SK-N-SH (cell line): ENCODE results near the gene PEMT. TPM values are rescaled to one million over a fixed set of nuclear protein-coding genes. Genes with fewer than 3 reads are reported as not detected.

Experiments used
- CTCF ChIA-PET: fragments of 300-600, 350-600 bp; formaldehyde crosslinking; extraction: SDS; loops from one replicate; lab custom pipeline; 2021; lab: Yijun Ruan, JAX
- POLR2A ChIA-PET: fragments of 350-600 bp; sonication (Branson Sonifier 250); formaldehyde crosslinking; extraction: SDS; loops from one replicate; lab custom pipeline; 2020; ENCODE audit warnings: antibody characterized with exemption, inconsistent platforms; lab: Yijun Ruan, JAX
- DNase-seq: peaks from one replicate; pipeline ENCODE4 v3.0.0; 2012
- H2AFZ ChIP-seq: fragments of 200-600 bp; sonication (generic); 2 replicates; pipeline ENCODE4 v1.8.1; 2016; ENCODE audit warnings: antibody characterized with exemption, mild to moderate bottlenecking, low read depth
- H3F3A ChIP-seq: fragments of 200-600 bp; sonication (generic); replicated peaks from 2 replicates; pipeline ENCODE3; 2016; ENCODE audit warnings: antibody characterized with exemption, mild to moderate bottlenecking; ENCODE audit not compliant: insufficient read depth
- H3K27ac ChIP-seq, 2 experiments: fragments of 200-500 bp in 1 of 2; fragments of 200-600 bp in 1 of 2; sonication (Bioruptor generic) in 1 of 2; sonication (generic), shearing (Covaris generic) in 1 of 2; 2 replicates each; pipeline versions ENCODE4 v1.5.1 to v1.6.1; 2014 to 2016; ENCODE audit warnings: low read depth in 2 of 2, inconsistent platforms in 1 of 2, low read length in 1 of 2, mild to moderate bottlenecking in 1 of 2, mixed read lengths in 1 of 2
- H3K27me3 ChIP-seq: fragments of 200-600 bp; sonication (generic), shearing (Covaris generic); 2 replicates; pipeline ENCODE4 v1.6.1; 2016; ENCODE audit warnings: mixed run types; ENCODE audit not compliant: insufficient read depth
- H3K36me3 ChIP-seq, 2 experiments: fragments of 200-500 bp in 1 of 2; fragments of 200-600 bp in 1 of 2; sonication (Bioruptor generic) in 1 of 2; sonication (generic) in 1 of 2; replicated peaks in 1 of 2; 2 replicates each; pipeline versions ENCODE3 to v1.5.1; 2014 to 2016; ENCODE audit warnings: low read length in 1 of 2, mild to moderate bottlenecking in 1 of 2; ENCODE audit not compliant: insufficient read depth in 2 of 2, control insufficient read depth in 1 of 2
- H3K4me1 ChIP-seq, 2 experiments: fragments of 200-500 bp in 1 of 2; fragments of 200-600 bp in 1 of 2; sonication (Bioruptor generic) in 1 of 2; sonication (generic), shearing (Covaris generic) in 1 of 2; 2 replicates each; pipeline versions ENCODE4 v1.5.1 to v1.6.1; 2014 to 2016; ENCODE audit warnings: low read depth in 1 of 2, low read length in 1 of 2, mixed run types in 1 of 2; ENCODE audit not compliant: insufficient read depth in 2 of 2, control insufficient read depth in 1 of 2
- H3K4me2 ChIP-seq: fragments of 200-600 bp; sonication (generic), shearing (Covaris generic); 2 replicates; pipeline ENCODE4 v1.6.1; 2017; ENCODE audit warnings: mixed run types
- H3K4me3 ChIP-seq, 2 experiments: fragments of 200-500 bp in 1 of 2; fragments of 200-600 bp in 1 of 2; sonication (Bioruptor generic) in 1 of 2; sonication (generic), shearing (Covaris generic) in 1 of 2; 2 replicates each; pipeline versions ENCODE4 v1.5.1 to v1.8.1; 2014 to 2016; ENCODE audit warnings: low read depth in 2 of 2, inconsistent platforms in 1 of 2, low read length in 1 of 2, mild to moderate bottlenecking in 1 of 2, mixed read lengths in 1 of 2, moderate library complexity in 1 of 2
- H3K79me2 ChIP-seq: fragments of 200-600 bp; sonication (generic); 2 replicates; pipeline ENCODE4 v1.8.1; 2017; ENCODE audit warnings: mild to moderate bottlenecking; ENCODE audit not compliant: insufficient read depth
- H3K9ac ChIP-seq: fragments of 200-600 bp; sonication (generic); 2 replicates; pipeline ENCODE4 v1.6.1; 2017; ENCODE audit warnings: mixed run types
- H3K9me2 ChIP-seq: fragments of 200-600 bp; sonication (generic); 2 replicates; pipeline ENCODE4 v1.6.1; 2017; ENCODE audit warnings: mixed run types
- H3K9me3 ChIP-seq: fragments of 200-600 bp; sonication (generic); 2 replicates; pipeline ENCODE4 v1.6.1; 2017; ENCODE audit warnings: mixed run types, mild to moderate bottlenecking, moderate library complexity
- H4K20me1 ChIP-seq: fragments of 200-600 bp; sonication (generic); 2 replicates; pipeline ENCODE4 v1.6.1; 2017; ENCODE audit warnings: mild to moderate bottlenecking, mixed run types; ENCODE audit not compliant: insufficient read depth
- ELF1 ChIP-seq: IDR thresholded peaks from 2 replicates; pipeline ENCODE4 v1.4.0; 2012
- GABPA ChIP-seq: IDR thresholded peaks from 2 replicates; pipeline ENCODE4 v1.4.0; 2012; ENCODE audit warnings: low read depth, mild to moderate bottlenecking
- GATA2 ChIP-seq: sonication (generic); formaldehyde crosslinking; IDR thresholded peaks from 2 replicates; pipeline ENCODE4 v1.5.0; 2020; ENCODE audit warnings: mild to moderate bottlenecking, missing genetic modification reagents
- POLR2AphosphoS5 ChIP-seq: IDR thresholded peaks from 2 replicates; pipeline ENCODE4 v1.6.1; 2012; ENCODE audit warnings: low read depth, low read length
- RFX5 ChIP-seq: IDR thresholded peaks from 2 replicates; pipeline ENCODE4 v1.6.1; 2012; ENCODE audit warnings: mild to moderate bottlenecking, improper control_type of control experiment, low read length
- TAF1 ChIP-seq: IDR thresholded peaks from 2 replicates; pipeline ENCODE4 v1.6.1; 2012; ENCODE audit warnings: low read depth, mild to moderate bottlenecking, low read length, moderate library complexity, borderline replicate concordance
- TCF12 ChIP-seq: IDR thresholded peaks from 2 replicates; pipeline ENCODE4 v1.4.0; 2012
- TEAD4 ChIP-seq: IDR thresholded peaks from 2 replicates; pipeline ENCODE4 v1.4.0; 2012; ENCODE audit warnings: mild to moderate bottlenecking, borderline replicate concordance; ENCODE audit not compliant: insufficient read depth
- YY1 ChIP-seq: IDR thresholded peaks from 2 replicates; pipeline ENCODE4 v1.4.0; 2012; ENCODE audit warnings: low read depth, mild to moderate bottlenecking
- WGBS: methylation state at CpG from one replicate; pipeline ENCODE4 v1.1.6; 2017; ENCODE audit warnings: low lambda C conversion rate; 5-methylcytosine and 5-hydroxymethylcytosine counted together
- polyA plus RNA-seq, 3 experiments: library from polyadenylated mRNA; depleted of rRNA; stranded (reverse); fragments of >200 nt; gene quantifications; 2 replicates each; pipeline ENCODE4 v1.2.3, GENCODE V29; 2012
- TF ChIP-seq, protein P1 (sequence below): fragments of 150-350 bp; IDR thresholded peaks from 2 replicates; pipeline ENCODE4 v1.6.1; 2016; ENCODE audit warnings: mild to moderate bottlenecking, low read depth, low read length
- TF ChIP-seq, protein P2 (sequence below): IDR thresholded peaks from 2 replicates; pipeline ENCODE4 v1.6.1; 2012; ENCODE audit warnings: mild to moderate bottlenecking, low read depth, low read length, moderate library complexity
- TF ChIP-seq, protein P3 (sequence below): fragments of 200-600 bp; sonication (generic); IDR thresholded peaks from 2 replicates; pipeline ENCODE4 v1.6.1; 2017; ENCODE audit warnings: antibody characterized with exemption, mild to moderate bottlenecking, moderate library complexity

Gene PEMT
- polyA plus RNA-seq, 1 of the 3 experiments (the other 2 are of a cell fraction), result 52.8 TPM

DNA sequence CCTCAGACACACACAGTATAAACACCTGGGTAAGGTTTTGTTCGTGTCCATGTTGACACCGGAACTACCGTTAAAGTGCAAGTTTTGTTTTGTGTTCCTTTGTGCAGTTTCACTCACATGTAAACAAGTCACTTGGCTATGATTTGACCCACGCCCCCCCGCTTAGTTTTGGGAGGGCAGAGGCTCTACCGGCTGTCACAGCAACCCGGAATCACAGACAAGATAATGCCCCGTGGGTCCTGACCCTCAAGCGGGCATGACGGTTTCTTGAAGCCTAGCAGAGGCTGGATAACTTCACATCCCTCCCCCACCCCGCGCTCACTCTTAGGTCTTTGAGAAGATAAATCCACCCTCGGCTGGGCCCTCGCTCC lies 97.0 kb downstream of the PEMT start:
- no peak for DNase-seq
- no peaks in the 10 kb centered on the region for H3K9me2 ChIP-seq
- no peak overlapping the region for H3K4me2 ChIP-seq
- no peak overlapping the region for H3K27ac ChIP-seq
- peaks cover 3 to 27% of the 10 kb centered on the region in 2 experiments for H3K36me3 ChIP-seq
- no peak overlapping the region for H3K9ac ChIP-seq
- H3K27me3 ChIP-seq, result no peaks in the 10 kb centered on the region
- CTCF ChIA-PET, result interaction anchor here (3.6 to 6.7 kb wide), 2 partner anchors 73 to 140 kb away, joined by 63 to 185 read pairs; no protein-coding TSS in a partner anchor
- H3K4me1 ChIP-seq, result peaks cover 0 to 7% of the 10 kb centered on the region in 2 experiments; a peak in 1 of 4 replicates
- TF ChIP-seq, protein P1, sequence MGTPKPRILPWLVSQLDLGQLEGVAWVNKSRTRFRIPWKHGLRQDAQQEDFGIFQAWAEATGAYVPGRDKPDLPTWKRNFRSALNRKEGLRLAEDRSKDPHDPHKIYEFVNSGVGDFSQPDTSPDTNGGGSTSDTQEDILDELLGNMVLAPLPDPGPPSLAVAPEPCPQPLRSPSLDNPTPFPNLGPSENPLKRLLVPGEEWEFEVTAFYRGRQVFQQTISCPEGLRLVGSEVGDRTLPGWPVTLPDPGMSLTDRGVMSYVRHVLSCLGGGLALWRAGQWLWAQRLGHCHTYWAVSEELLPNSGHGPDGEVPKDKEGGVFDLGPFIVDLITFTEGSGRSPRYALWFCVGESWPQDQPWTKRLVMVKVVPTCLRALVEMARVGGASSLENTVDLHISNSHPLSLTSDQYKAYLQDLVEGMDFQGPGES, result no peak
- no peak for TF ChIP-seq ELF1
- no peaks in the 10 kb centered on the region for H4K20me1 ChIP-seq
- WGBS, result 90% methylated on average over 14 of the region's 14 CpGs
- H3K4me3 ChIP-seq, result no peak overlapping the region
- POLR2A ChIA-PET, result no interaction called here
- no peak overlapping the region for H2AFZ ChIP-seq
- H3K79me2 ChIP-seq, result no peaks in the 10 kb centered on the region
- no peaks in the 10 kb centered on the region for H3K9me3 ChIP-seq
- H3F3A ChIP-seq, result no peaks in the 10 kb centered on the region

DNA sequence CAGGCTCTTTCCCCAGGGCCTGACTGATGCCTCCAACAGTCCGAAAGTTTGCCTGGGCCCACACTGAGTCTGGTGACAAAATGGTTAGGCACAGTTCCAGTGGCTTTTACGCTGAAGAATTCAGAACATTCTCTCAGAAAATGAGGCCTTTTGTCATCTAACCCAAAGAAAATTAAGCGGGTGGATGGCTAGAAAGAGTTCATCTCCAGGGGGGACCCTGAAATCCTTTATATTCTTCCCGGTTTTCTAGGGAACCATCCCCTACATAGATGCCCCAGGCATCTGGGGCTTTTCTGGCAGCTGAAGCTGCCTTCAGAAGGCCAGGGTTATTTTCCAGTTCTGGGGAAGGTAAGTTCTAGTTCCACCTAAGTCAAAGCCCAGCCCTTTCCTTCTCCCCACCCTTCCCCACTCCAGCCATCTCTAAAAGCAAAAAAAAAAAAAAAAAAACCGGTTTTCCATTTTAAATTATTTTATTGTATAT lies 97.5 kb downstream of the PEMT start:
- Histone ChIP-seq H3K4me1 (peaks cover 0 to 7% of the 10 kb centered on the region in 2 experiments; a peak in 1 of 4 replicates), H4K20me1 (no peaks in the 10 kb centered on the region), H3K9ac (no peak overlapping the region), H3K9me3 (no peaks in the 10 kb centered on the region), H3K27me3 (no peaks in the 10 kb centered on the region), H3K4me2 (no peak overlapping the region), H3K9me2 (no peaks in the 10 kb centered on the region), H2AFZ (no peak overlapping the region), H3F3A (no peaks in the 10 kb centered on the region), H3K4me3 (no peak overlapping the region), H3K79me2 (no peaks in the 10 kb centered on the region), H3K36me3 (peaks cover 3 to 31% of the 10 kb centered on the region in 2 experiments), H3K27ac (no peak overlapping the region)
- ChIA-PET POLR2A (no interaction called here), CTCF (interaction anchor here (1.0 kb wide), 1 partner anchor 75 kb away, joined by 3 read pairs; no protein-coding TSS in a partner anchor)
- WGBS, result 85% methylated on average over 5 of the region's 5 CpGs
- DNase-seq, result no peak
- no peak for TF ChIP-seq RFX5

DNA sequence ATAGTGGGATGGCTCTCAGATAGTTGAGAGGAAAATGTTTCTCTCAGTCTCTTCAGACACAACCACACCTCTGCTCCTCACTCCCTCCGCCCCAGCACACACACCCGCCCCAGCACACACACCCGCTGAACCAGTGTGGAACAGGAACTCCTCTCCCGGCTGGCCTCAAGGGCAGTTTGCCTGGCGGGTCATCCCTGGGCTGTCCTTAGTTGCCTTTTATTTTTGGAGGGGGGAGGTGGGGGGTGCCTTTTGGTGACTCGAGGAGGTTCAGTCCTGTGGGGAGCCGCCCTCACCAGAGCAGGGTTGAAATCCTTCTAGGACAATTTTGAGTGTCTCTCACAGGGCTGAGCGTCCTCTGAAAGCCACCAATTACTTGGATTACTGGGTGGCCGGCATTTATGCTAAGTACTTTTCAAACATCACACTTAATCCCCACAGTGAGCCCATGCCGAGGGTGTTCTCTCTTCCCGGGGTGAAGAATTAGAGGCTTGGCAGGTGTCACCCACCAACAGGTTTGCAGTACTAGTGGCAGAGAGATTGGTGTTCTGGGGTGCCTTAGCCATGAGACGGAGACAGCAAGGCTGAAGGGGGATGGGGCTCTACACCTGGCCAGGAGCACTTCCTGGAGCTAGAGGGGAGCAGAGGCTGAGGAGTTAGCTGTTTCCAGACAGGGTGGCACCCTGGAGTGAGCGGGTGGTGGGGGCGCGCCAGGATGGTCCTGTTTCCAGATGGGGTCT lies 98.1 kb downstream of the PEMT start:
- Histone ChIP-seq H3F3A (peaks cover 2% of the 10 kb centered on the region), H3K4me3 (no peak overlapping the region), H4K20me1 (no peaks in the 10 kb centered on the region)
- TF ChIP-seq, protein P1, result no peak
- TF ChIP-seq GABPA (no peak), TAF1 (no peak), YY1 (no peak), POLR2AphosphoS5 (no peak), GATA2 (CRISPR knock-in tag) (no peak), TEAD4 (no peak), TCF12 (no peak), ELF1 (no peak)
- TF ChIP-seq, protein P2, sequence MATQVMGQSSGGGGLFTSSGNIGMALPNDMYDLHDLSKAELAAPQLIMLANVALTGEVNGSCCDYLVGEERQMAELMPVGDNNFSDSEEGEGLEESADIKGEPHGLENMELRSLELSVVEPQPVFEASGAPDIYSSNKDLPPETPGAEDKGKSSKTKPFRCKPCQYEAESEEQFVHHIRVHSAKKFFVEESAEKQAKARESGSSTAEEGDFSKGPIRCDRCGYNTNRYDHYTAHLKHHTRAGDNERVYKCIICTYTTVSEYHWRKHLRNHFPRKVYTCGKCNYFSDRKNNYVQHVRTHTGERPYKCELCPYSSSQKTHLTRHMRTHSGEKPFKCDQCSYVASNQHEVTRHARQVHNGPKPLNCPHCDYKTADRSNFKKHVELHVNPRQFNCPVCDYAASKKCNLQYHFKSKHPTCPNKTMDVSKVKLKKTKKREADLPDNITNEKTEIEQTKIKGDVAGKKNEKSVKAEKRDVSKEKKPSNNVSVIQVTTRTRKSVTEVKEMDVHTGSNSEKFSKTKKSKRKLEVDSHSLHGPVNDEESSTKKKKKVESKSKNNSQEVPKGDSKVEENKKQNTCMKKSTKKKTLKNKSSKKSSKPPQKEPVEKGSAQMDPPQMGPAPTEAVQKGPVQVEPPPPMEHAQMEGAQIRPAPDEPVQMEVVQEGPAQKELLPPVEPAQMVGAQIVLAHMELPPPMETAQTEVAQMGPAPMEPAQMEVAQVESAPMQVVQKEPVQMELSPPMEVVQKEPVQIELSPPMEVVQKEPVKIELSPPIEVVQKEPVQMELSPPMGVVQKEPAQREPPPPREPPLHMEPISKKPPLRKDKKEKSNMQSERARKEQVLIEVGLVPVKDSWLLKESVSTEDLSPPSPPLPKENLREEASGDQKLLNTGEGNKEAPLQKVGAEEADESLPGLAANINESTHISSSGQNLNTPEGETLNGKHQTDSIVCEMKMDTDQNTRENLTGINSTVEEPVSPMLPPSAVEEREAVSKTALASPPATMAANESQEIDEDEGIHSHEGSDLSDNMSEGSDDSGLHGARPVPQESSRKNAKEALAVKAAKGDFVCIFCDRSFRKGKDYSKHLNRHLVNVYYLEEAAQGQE, result no peak
- TF ChIP-seq, protein P3, sequence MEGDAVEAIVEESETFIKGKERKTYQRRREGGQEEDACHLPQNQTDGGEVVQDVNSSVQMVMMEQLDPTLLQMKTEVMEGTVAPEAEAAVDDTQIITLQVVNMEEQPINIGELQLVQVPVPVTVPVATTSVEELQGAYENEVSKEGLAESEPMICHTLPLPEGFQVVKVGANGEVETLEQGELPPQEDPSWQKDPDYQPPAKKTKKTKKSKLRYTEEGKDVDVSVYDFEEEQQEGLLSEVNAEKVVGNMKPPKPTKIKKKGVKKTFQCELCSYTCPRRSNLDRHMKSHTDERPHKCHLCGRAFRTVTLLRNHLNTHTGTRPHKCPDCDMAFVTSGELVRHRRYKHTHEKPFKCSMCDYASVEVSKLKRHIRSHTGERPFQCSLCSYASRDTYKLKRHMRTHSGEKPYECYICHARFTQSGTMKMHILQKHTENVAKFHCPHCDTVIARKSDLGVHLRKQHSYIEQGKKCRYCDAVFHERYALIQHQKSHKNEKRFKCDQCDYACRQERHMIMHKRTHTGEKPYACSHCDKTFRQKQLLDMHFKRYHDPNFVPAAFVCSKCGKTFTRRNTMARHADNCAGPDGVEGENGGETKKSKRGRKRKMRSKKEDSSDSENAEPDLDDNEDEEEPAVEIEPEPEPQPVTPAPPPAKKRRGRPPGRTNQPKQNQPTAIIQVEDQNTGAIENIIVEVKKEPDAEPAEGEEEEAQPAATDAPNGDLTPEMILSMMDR, result no peak

More for the DNA sequence above, 98.1 kb downstream of the PEMT start:
- POLR2A ChIA-PET, result no interaction called here
- Histone ChIP-seq H3K4me2 (no peak overlapping the region), H3K79me2 (no peaks in the 10 kb centered on the region), H3K27me3 (no peaks in the 10 kb centered on the region), H3K9me2 (no peaks in the 10 kb centered on the region), H3K9me3 (no peaks in the 10 kb centered on the region), H3K27ac (no peak overlapping the region), H3K9ac (no peak overlapping the region), H3K4me1 (peaks cover 0 to 7% of the 10 kb centered on the region in 2 experiments; a peak in 1 of 4 replicates), H3K36me3 (peaks cover 3 to 33% of the 10 kb centered on the region in 2 experiments), H2AFZ (no peak overlapping the region)
- no peak for DNase-seq
- WGBS, result 83% methylated on average over 11 of the region's 15 CpGs
- CTCF ChIA-PET, result interaction anchor here (1.0 kb wide), 1 partner anchor 75 kb away, joined by 3 read pairs; no protein-coding TSS in a partner anchor
